NCI-H2107 treated with DMSO at 0.1 percent for 48 hours (cell line): ENCODE data around the gene UTS2B.

ENCODE experiments used
- DNase-seq: peaks from one replicate; lab custom pipeline; 2025; ENCODE audit not compliant: unreplicated experiment; lab: John Stamatoyannopoulos, UW

UTS2B gene

GRCh38 chr3:191329654-191330529 is at the start of gene UTS2B:
Gene UTS2B, minus strand, starts transcription at chr3:191330526. Its CDS starts 48,337 bp downstream, at chr3:191282189.
- peak; percentile 82 for DNase-seq

DNA sequence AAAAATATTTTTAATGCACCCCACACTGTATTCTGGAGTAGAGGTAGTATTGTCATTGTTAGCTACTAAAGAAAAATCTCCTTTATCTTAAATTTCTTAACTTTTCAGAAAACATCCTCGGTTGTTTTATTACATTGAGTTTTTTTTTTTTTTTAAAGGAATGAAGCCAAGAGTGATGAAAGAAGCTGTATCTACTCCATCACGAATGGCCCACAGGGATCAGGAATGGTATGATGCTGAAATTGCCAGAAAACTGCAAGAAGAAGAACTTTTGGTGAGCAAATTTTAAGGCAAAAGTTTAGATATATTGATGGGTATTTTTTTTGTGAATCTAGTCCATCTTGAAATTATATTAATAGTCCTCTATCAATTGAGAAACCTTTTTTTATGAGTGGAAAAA is 49.7 kb upstream of the UTS2B start:
- DNase-seq, result no peak

- DNase-seq, result no peak
These were observed 49.1 kb upstream of the UTS2B start for GRCh38 chr3:191379446-191379845.

DNA sequence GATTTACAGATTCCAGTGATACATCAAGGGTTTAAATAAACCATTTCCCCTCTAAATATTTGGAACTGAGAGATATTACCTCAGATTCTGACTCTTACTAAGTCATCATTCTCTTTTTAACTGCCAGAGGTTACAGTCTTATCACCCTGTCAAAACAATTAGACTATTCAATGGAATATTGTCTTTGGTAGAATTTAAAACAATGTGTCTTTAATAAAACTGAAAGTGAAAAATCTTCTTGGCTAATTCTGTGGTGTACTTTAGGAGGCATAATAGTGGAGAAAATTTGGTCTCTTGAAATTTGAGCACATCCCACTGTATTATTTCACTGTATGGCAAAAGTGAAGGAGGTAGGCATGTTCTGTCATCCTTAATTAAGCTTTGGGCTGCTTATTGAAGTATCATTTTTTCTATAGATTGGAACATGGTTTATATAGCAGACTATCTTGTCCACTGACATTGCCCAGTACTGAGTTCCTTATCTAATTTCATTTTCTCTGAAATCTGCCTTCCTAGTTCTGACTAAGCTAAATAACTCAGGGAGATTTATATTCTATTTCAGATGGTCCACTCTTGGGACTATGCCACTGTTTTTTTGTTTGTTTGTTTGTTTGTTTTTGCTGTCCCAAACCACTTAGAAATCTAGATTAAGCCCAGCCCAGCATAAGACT is 48.0 kb upstream of the UTS2B start:
- DNase-seq, result no peak

GRCh38 chr3:191376516-191377141 is 46.3 kb upstream of the UTS2B start:
- no peak for DNase-seq

DNA sequence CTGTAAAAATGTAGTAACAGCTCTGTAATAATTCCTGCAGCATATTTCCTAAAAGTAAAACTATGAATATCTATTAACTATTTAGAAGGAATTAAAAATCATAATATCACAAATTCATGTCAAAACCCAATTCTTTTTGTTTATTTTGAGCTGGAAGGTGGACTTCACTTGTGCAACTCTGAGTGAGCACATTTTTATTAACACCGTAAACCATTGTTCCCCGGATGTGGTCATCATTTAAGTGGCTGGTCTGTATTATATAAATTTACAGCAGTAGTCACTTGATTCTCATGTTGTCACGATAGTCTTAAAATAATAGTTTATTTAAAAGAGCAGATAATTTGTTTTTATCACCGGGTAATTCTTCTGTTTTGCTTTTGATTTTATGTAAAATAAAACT is 43.0 kb upstream of the UTS2B start:
- no peak for DNase-seq

GRCh38 chr3:191372122-191372521 is 41.8 kb upstream of the UTS2B start:
- no peak for DNase-seq

DNA sequence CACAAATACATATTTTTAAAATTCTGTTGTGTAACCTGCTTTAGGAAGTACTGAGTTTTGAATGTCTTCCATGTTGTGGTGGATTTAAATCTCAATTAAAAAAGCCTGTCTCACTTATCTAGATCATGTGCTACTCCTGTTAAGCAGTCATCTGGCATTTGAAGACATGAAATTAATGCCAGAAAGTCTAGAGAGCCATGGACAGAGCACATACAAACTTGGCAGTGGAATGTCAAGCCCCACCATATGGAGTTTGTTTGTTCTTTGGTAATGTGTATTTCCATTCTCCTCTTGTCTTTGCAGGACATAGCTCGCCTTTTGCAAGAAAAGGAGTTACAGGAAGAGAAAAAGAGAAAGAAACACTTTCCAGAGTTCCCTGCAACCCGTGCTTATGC is 39.3 kb upstream of the UTS2B start:
- no peak for DNase-seq

DNA sequence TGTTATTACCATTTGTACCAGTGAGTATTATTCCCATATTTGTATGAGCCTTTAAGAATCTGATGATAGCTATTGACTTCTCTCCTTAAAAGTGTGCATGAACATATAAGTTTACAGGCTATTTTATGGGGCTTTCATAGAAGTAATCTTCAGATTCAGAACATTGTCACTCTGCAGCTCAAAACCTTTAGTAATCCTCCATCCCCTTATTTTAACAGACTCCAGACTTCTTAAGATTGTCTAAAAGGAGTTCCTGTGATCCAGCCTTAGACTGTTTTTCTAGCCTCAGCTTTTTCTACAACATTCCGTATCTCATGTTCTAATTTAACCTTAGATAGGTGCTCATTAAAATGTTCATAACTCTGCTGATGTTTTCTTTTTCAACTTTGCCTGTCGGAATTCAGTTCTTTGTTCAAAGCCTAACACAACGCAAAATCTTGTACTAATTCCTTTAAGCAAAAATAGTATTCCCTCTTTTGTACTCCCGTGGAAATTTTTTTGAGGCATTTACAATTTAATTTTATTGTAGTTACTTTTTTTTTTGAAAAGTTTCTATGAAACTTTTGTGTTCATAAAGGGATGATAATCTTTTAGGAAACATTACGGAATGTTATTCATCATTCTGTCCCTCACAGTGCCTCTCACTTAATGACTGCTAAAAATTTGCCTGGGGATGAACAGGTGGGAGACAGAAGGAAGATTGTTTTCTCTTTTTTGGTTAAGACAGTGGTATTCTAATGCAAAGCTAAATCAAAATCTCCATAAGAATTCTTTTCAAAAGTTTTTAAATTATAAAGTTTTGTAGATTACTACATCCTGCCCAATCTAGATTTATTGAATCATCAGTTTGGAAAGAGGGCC is 38.7 kb upstream of the UTS2B start:
- DNase-seq, result no peak

- DNase-seq, result no peak
These were observed 36.3 kb upstream of the UTS2B start for GRCh38 chr3:191366675-191367074.

GRCh38 chr3:191363221-191363620 is 32.9 kb upstream of the UTS2B start:
- no peak for DNase-seq

- no peak for DNase-seq
These were observed 32.3 kb upstream of the UTS2B start for GRCh38 chr3:191362524-191363090.

DNA sequence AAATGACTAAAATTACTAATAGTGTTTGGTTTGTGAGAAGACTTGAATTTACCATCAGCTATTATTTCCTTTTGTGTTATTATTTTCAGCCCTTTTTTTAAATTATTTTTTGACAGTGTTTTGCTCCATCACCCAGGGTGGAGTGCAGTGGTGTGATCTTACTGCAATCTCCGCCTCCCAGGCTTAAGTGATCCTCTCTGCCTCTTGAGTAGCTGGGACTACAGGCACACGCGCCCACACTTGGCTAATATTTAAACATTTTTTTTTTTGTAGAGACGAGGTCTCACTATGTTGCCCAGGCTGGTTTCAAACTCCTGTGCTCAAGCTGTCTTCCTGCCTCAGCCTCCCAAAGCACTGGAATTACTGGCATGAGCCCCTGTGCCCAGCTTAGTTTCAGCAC is 31.7 kb upstream of the UTS2B start:
- no peak for DNase-seq

GRCh38 chr3:191361456-191361855 is 31.1 kb upstream of the UTS2B start:
- no peak for DNase-seq

- DNase-seq, result no peak
These were observed 30.3 kb upstream of the UTS2B start for GRCh38 chr3:191360620-191361019.

GRCh38 chr3:191358929-191359328 is 28.6 kb upstream of the UTS2B start:
- no peak for DNase-seq

GRCh38 chr3:191357909-191358308 is 27.6 kb upstream of the UTS2B start:
- no peak for DNase-seq

- no peak for DNase-seq
These were observed 26.5 kb upstream of the UTS2B start for GRCh38 chr3:191356631-191357439.

DNA sequence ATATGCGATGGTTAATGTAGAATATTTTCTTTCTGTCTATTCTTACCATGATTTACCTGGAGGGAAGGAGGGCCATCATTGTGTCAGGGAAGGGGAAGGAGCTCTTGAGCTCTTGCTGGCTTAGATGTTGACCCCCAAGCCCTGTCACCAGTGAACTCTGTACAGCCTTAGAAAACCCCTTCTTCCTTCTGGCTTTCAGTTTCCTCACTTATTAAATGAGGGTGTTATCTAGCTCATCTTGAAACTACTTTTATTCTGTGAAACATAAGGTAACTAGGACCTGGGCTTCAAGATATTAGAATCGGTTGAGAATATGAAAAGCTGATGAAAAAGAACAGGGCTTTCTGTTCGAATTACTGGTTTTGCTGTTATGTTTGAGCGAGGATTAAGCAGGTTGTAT is 25.1 kb upstream of the UTS2B start:
- no peak for DNase-seq
